Measurements from ENCODE around the gene MPHOSPH8.
"Not testable (repeated sequence)": the region's sequence is repeated elsewhere in the genome, so short reads cannot be mapped to it uniquely, and the experiment has no call there.

The MPHOSPH8 gene

GRCh38 chr13:19634256-19634740 lies 839 bp downstream of the MPHOSPH8 start:
- DNase-seq (ENCODE audit: low spot score), result peak; percentile 45

DNA sequence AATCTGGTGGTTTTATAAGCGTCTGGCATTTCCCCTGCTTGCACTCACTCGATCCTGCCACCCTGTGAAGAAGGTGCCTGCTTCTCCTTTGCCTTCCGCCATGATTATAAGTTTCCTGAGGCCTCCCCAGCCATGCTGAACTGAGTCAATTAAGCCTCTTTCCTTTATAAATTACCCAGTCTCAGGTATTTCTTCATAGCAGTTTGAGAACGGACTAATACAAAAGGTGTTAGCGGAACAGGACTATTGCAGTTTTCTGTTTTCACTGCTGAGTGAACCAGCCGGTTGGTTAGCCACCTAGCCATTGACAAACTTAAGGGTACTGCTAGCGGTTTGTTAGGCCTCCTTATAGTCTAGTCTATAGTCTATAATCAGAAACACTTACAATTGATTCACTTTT lies 2.5 kb downstream of the MPHOSPH8 start:
- DNase-seq (ENCODE audit: low spot score), result not testable (repeated sequence)

- DNase-seq (ENCODE audit: low spot score), result no peak
These were observed 10.2 kb downstream of the MPHOSPH8 start for GRCh38 chr13:19643652-19644051.

- no peak for DNase-seq (ENCODE audit: low spot score)
These were observed 11.5 kb downstream of the MPHOSPH8 start for GRCh38 chr13:19645000-19645399.

DNA sequence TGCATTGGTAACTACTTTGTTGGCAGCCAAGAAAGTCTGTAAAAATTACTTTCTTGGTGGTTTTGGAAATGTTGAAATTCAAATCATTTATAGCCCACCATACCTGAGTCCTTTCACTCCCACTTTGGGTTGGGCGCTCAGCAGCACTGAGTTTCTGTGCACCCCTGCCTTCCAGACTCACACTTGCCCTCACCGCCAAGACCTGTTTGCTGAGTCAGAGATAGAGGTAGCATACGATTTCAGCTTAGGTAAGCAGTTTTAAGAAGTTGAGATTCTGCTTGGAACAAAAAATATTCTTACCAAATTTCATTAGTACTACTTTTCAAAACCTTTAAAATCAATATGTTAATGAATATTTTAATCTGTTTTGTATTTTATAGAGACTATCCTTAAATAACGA lies 12.6 kb downstream of the MPHOSPH8 start:
- no peak for DNase-seq (ENCODE audit: low spot score)

- no peak for DNase-seq (ENCODE audit: low spot score)
These were observed 17.3 kb downstream of the MPHOSPH8 start for GRCh38 chr13:19650742-19651141.

DNA sequence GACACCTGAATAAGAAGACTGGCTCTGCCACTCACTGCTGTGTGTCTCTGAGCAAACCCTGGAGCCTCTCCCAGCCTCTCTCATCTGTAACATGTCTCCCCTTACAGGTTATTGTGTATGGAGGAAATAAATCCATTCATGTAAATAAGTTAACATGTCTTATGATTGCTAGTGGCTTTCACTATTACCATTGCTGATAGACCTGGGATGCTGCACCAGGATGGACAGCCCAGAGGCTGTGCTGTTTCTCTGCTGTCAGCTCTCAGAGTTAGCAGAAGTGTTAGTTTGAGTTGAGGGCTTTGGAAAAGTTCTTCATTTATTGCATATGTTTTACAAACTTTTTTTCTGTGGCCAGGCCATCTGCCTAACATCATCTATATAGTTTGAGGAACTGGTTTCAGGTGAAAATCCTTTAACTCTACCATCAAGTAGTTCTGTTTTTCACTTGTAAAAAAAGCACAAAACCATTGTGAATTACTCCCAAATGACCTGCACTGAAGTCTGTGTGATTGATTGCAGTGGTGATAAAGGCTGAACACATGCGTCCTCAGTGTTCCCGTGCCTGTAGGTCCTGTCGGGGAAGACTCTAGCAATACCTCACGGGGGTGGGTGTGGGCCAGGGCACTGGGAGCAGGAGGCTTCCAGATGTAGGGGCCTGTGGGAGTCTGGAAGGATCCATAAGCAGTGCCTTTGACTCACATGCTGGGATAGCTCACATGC lies 24.6 kb downstream of the MPHOSPH8 start:
- no peak for DNase-seq (ENCODE audit: low spot score)

GRCh38 chr13:19658831-19659230 lies 25.4 kb downstream of the MPHOSPH8 start:
- no peak for DNase-seq (ENCODE audit: low spot score)

DNA sequence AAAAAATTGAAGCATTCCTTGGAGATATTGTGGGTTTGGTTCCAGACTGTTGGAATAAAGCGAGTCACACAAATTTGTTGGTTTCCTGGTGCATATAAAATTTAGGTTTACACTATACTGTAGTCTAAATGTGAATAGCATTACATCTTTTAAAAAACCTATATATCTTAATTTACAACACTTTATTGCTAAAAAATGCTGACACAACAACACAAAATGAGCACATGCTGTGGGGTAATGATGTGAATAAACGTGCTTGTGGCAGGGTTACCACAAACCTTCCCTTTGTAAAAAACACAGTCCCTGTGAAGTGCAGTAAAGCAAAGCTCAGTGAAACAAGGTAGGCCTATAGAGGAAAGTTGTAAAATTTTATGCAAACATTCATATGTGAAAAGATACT lies 27.7 kb downstream of the MPHOSPH8 start:
- DNase-seq (ENCODE audit: low spot score), result no peak

DNA sequence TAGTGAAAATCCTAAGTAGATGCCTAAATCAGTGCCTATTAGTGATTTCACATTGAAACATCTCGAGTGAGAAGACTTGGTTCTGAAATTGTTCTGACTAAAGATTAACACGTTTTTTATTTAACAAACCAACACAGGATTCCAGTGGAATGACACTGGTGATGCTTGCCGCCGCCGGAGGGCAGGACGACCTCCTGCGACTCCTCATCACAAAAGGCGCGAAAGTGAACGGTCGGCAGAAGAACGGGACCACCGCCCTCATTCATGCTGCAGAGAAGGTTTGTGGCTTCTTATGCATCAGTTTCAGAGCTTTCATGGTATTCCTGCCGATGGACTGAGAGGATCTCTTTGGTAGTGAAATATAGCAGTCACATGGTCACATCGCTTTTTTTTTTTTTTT lies 28.1 kb downstream of the MPHOSPH8 start:
- DNase-seq (ENCODE audit: low spot score), result no peak

DNA sequence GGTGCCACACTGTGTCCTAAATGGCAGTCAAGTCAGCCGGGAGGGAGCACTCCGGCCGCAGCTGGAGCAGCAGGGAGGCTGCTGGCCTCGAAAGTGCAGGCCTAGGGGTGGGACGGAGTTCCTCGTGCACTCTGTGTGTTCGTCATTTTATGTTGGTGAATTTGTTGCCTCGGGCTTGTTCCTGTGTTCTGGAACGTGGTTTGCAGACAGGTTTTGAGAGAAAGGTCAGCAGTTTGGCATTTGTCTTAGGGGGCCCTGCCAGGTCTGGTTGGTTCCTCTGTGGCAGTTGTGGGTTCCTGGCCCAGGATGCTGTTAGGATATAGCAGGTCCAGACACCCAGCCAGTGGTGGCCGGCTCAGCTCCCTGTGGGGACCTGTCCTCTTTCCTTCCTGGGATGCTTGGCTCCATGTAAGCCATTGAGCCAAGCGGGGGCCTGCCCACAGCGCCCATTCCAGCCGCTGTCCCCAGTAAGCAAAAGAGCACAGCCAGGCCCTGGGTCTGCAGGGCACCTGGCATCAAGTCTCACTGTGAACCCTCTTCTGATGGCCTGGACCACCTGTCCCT lies 30.0 kb downstream of the MPHOSPH8 start:
- DNase-seq (ENCODE audit: low spot score), result no peak

- no peak for DNase-seq (ENCODE audit: low spot score)
These were observed 31.2 kb downstream of the MPHOSPH8 start for GRCh38 chr13:19664481-19665230.

DNA sequence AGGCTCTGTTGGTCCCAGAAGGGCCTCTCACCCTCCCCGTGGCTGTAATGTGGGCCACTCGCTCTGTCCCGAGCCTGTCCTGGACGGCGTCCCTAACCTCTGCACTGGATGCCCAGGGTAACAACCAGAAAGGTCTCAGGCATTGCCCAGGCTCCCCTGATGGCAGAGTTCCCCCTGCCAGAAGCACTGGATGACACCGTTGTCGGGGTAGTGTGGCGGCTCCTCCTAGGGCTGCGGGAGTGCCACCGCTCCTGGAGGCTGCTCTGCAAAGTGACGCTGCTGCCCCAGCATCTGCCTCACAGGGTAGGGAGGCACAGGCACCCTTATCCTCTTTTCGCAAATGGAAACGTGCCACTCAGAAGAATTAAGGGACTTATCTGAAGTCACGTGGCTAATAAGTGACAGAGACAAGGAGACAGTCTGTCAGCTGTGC lies 32.0 kb downstream of the MPHOSPH8 start:
- DNase-seq (ENCODE audit: low spot score), result no peak

DNA sequence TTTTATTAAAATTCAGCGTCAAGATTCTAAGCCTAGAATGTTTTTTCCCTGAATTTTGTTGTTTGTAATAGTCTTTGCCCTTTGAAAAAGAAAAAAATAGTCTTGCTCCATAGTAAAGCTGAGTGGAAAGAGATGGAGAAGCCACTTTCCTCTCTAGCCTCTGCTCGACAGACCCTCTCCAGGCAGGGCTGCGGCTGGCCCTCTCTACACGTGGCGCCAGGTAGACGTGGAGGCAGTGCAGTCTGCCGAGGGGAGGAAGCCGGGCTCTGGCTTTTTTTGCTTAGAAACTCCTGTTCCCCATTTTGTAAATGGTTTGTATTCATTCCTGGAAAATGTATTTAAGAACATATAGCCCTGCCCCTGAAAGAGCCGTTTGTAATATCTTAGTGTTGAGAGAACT lies 35.3 kb downstream of the MPHOSPH8 start:
- DNase-seq (ENCODE audit: low spot score), result no peak

- no peak for DNase-seq (ENCODE audit: low spot score)
These were observed 36.7 kb downstream of the MPHOSPH8 start for GRCh38 chr13:19670147-19670546.

GRCh38 chr13:19672990-19673389 lies 39.5 kb downstream of the MPHOSPH8 start:
- DNase-seq (ENCODE audit: low spot score), result no peak

DNA sequence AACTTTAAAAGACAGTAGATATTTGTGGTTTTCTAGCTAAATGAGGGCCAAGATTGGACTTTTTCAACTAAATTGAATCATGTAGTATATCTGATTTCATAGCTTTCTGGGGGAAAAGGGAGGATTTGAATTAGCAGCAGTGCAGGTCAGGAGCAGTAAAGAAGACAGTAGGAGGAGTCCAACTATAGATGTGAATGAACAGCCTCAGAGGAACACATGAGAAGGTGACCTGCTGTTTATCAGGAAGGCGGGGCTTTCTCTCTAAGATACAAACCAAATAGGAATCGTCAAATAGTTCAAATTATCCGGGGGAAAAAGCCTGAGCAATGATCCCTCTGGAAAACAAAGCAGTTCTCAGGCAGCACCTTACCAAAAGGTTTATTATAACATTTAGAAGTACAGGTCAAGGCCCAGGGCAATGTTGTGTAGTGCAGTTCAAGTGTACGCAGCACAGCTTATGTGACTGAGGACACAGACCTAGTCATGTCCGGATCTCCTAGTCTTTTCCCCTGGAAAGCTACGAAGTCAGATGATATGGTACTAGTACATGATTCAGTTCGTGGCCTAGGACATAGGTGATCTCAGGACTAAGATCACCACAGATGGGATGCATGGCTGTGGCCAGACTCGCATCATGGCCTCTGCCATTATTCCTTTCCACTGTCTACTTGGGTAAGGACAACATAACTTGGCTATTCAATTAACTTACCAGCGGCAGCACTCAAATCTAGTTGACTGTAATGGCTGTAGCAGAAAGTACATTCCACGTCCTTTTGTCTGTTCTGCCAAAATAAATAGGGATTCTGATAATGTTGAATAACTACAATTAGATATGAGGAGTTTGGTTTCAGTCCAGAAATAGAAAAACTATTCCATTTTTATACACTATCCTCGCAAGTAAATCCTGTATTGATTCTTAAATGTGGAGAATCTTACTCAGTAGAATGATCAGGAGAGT lies 40.3 kb downstream of the MPHOSPH8 start:
- no peak for DNase-seq (ENCODE audit: low spot score)

DNA sequence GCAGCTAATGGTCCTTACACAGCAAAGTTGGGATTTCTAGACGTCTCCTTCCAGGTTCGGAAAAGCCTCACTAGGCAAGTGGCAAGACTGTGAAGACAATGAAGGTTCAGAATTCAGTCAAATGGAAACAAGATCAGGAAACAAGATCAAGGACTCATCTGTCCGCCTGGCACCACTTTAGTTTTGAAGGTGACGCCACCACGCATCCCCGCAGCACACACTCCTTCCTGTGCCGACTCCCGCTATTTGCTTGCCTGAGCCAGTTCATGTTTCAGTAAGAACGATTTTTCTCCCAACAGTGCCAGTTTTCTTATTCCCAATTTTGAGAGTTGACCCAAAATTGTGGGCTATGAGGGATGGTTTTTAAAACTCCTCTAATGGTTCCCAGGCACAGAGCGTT lies 41.4 kb downstream of the MPHOSPH8 start:
- DNase-seq (ENCODE audit: low spot score), result no peak

GRCh38 chr13:19676168-19676567 lies 42.7 kb downstream of the MPHOSPH8 start:
- DNase-seq (ENCODE audit: low spot score), result no peak

DNA sequence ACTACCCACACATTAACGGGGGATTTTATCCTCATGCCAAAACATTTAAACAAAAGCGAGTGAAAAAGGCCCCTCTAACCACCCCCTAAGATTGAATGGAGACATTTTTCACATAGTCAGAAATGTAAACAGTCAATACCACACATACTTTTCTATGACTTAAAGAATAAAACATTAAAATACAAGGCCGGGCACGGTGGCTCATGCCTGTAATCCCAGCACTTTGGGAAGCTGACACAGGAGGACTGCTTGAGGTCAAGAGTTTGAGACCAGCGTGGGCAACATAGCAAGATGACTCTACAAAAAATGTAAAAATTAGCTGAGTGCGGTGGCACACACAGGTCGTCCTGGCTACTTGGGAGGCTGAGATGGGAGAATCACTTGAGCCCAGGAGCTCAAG lies 47.3 kb downstream of the MPHOSPH8 start:
- no peak for DNase-seq (ENCODE audit: low spot score)

GRCh38 chr13:19681517-19681916 lies 48.1 kb downstream of the MPHOSPH8 start:
- no peak for DNase-seq (ENCODE audit: low spot score)

- no peak for DNase-seq (ENCODE audit: low spot score)
These were observed 51.6 kb downstream of the MPHOSPH8 start for GRCh38 chr13:19685034-19685433.
